CD1c-positive myeloid dendritic cell (primary cell): Measurements from ENCODE around the gene PSMD8.
"Not testable (repeated sequence)": the region's sequence is repeated elsewhere in the genome, so short reads cannot be mapped to it uniquely, and the experiment has no call there.

ENCODE experiments used
- DNase-seq: peaks from one replicate; pipeline ENCODE4 v3.0.0-alpha.2; 2016; ENCODE audit errors: extremely low spot score

The PSMD8 gene

GRCh38 chr19:38374332-38375097 lies at the start of gene PSMD8:
Gene PSMD8 (plus strand): TSS chr19:38374571. CDS start chr19:38374602, 31 bp downstream.
- peak; percentile 99 for DNase-seq

GRCh38 chr19:38326591-38326990 lies 47.8 kb upstream of the PSMD8 start:
- no peak for DNase-seq

GRCh38 chr19:38329651-38330050 lies 44.7 kb upstream of the PSMD8 start:
- DNase-seq, result no peak

GRCh38 chr19:38331728-38332127 lies 42.6 kb upstream of the PSMD8 start:
- no peak for DNase-seq

GRCh38 chr19:38333245-38333644 lies 41.1 kb upstream of the PSMD8 start:
- DNase-seq, result no peak

GRCh38 chr19:38335949-38336637 lies 38.3 kb upstream of the PSMD8 start:
- peak; percentile 96 for DNase-seq

GRCh38 chr19:38336638-38337359 lies 37.6 kb upstream of the PSMD8 start:
- peak; percentile 98 for DNase-seq

GRCh38 chr19:38337360-38337653 lies 37.1 kb upstream of the PSMD8 start:
- DNase-seq, result no peak

GRCh38 chr19:38339011-38339410 lies 35.4 kb upstream of the PSMD8 start:
- DNase-seq, result not testable (repeated sequence)

GRCh38 chr19:38340927-38341326 lies 33.4 kb upstream of the PSMD8 start:
- no peak for DNase-seq

GRCh38 chr19:38346837-38347236 lies 27.5 kb upstream of the PSMD8 start:
- DNase-seq, result no peak

- no peak for DNase-seq
These were observed 23.5 kb upstream of the PSMD8 start for GRCh38 chr19:38350883-38351282.

- DNase-seq, result no peak
These were observed 22.4 kb upstream of the PSMD8 start for GRCh38 chr19:38351865-38352395.

- no peak for DNase-seq
These were observed 21.8 kb upstream of the PSMD8 start for GRCh38 chr19:38352611-38353010.

GRCh38 chr19:38355728-38356725 lies 18.3 kb upstream of the PSMD8 start:
- DNase-seq, result no peak

- DNase-seq, result no peak
These were observed 16.3 kb upstream of the PSMD8 start for GRCh38 chr19:38358071-38358470.

- no peak for DNase-seq
These were observed 14.9 kb upstream of the PSMD8 start for GRCh38 chr19:38359242-38360021.

- no peak for DNase-seq
These were observed 14.0 kb upstream of the PSMD8 start for GRCh38 chr19:38360351-38360750.

GRCh38 chr19:38360839-38361631 lies 13.3 kb upstream of the PSMD8 start:
- peak; percentile 53 for DNase-seq

- DNase-seq, result peak; percentile 88
These were observed 12.7 kb upstream of the PSMD8 start for GRCh38 chr19:38361633-38362075.
